Transverse colon (tissue), 1 donor: ENCODE results near the gene AMN.

Source experiments
- EP300 ChIP-seq: sonication (generic); formaldehyde crosslinking; IDR thresholded peaks from one replicate; pipeline ENCODE4 v1.6.1; 2017; ENCODE audit warnings: antibody characterized with exemption, low read depth
- POLR2A ChIP-seq: fragments of 450-650 bp; IDR thresholded peaks from one replicate; pipeline ENCODE4 v1.6.1; 2016; ENCODE audit warnings: antibody characterized with exemption, mild to moderate bottlenecking, moderate library complexity

DNA sequence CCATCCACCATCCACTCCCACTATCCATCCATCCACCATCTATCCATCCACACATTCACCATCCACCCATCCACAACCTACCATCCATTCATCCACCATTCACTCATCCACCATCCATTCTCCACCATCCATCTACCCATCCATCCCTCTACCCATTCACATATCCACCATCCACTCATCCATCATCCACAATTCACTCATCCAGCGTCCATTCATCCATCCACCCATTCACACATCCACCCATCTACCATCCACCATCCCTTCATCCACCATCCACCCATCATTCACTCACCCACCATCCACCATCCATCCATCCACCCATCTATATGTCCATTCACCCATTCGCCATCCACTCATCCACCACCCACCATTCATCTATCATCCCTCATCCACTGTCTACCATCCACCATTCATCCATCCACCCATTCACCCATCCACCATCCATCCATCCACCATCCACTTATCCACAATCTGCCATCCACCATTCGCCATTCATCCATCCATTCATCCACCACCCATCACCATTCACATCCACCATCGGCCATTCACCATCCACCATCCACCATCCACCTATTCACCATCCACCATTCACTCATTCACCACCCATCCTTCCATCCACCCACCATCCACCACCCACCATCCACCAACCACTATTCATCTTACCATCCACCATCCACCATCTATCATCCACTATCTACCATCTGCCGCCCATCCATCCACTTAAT is 2.0 kb upstream of the AMN start:
- TF ChIP-seq POLR2A, result no peak
- TF ChIP-seq EP300, result no peak
